ENCODE results near the gene TATDN2. TPM values are rescaled to one million over a fixed set of nuclear protein-coding genes. Genes with fewer than 3 reads are reported as not detected.

The TATDN2 gene
- total and polyA plus RNA-seq, 2 experiments from 2014 or later, result 4.6 to 8.4 TPM

GRCh38 chr3:10226293-10226692, 22.0 kb upstream of the TATDN2 start:
- WGBS, 2 experiments (ENCODE audit: low coverage in 1 of 2, low lambda C conversion rate in 2 of 2, missing lambda C conversion rate in 2 of 2), result 73 to 74% methylated on average over 10 of the region's 10 CpGs
- DNase-seq, result no peak
- H3K9me3 ChIP-seq (ENCODE audit: low read depth), result no peaks in the 10 kb centered on the region
- TF ChIP-seq EZH2phosphoT487 (IDR thresholded peaks at IDR 0.05; ENCODE audit: insufficient read depth, low read depth) (no peak), EZH2 (IDR thresholded peaks at IDR 0.05; ENCODE audit: insufficient read depth, poor library complexity, severe bottlenecking) (no peak)
- no peak overlapping the region for H3K4me3 ChIP-seq
- in situ Hi-C loops (cut with MboI), result no loop called here
- no peaks in the 10 kb centered on the region for H3K27me3 ChIP-seq (replicated peaks; ENCODE audit: insufficient read depth)
- no peaks in the 10 kb centered on the region for H3K36me3 ChIP-seq (ENCODE audit: low read depth)
- H3K9me2 ChIP-seq (ENCODE audit: insufficient read depth), result no peaks in the 10 kb centered on the region
- no peak overlapping the region for H3K27ac ChIP-seq
- H3F3A ChIP-seq (ENCODE audit: insufficient read depth), result 0 out of 2 replicates have a peak, but pooled peaks cover 7% of the 10 kb centered on the region
- no peak overlapping the region for H2AFZ ChIP-seq
- peaks cover 12% of the 10 kb centered on the region; the same call in 1 of the 2 replicates for H3K4me1 ChIP-seq (ENCODE audit: insufficient read depth)
- no peak overlapping the region for H3K4me2 ChIP-seq (ENCODE audit: unreplicated experiment)
- H3K9ac ChIP-seq, result no peak overlapping the region
- no peaks in the 10 kb centered on the region for H4K20me1 ChIP-seq (ENCODE audit: insufficient read depth)
- H3K79me2 ChIP-seq (ENCODE audit: insufficient read depth), result no peaks in the 10 kb centered on the region

GRCh38 chr3:10228248-10228950, 19.9 kb upstream of the TATDN2 start:
- Histone ChIP-seq H3K9me2 (ENCODE audit: insufficient read depth) (no peaks in the 10 kb centered on the region), H3K4me1 (ENCODE audit: insufficient read depth) (no peaks in the 10 kb centered on the region; the same call in 1 of the 2 replicates), H3K4me3 (no peak overlapping the region), H3K9ac (no peak overlapping the region), H4K20me1 (ENCODE audit: insufficient read depth) (no peaks in the 10 kb centered on the region), H3K27ac (no peak overlapping the region), H2AFZ (no peak overlapping the region), H3K36me3 (ENCODE audit: low read depth) (no peaks in the 10 kb centered on the region), H3K4me2 (ENCODE audit: unreplicated experiment) (no peak overlapping the region), H3K27me3 (replicated peaks; ENCODE audit: insufficient read depth) (no peaks in the 10 kb centered on the region), H3F3A (ENCODE audit: insufficient read depth) (no peaks in the 10 kb centered on the region), H3K79me2 (ENCODE audit: insufficient read depth) (no peaks in the 10 kb centered on the region), H3K9me3 (ENCODE audit: low read depth) (no peaks in the 10 kb centered on the region)
- in situ Hi-C loops (cut with MboI), result no loop called here
- TF ChIP-seq EZH2 (IDR thresholded peaks at IDR 0.05; ENCODE audit: insufficient read depth, poor library complexity, severe bottlenecking), result no peak
- TF ChIP-seq EZH2phosphoT487 (IDR thresholded peaks at IDR 0.05; ENCODE audit: insufficient read depth, low read depth), result no peak
- DNase-seq, result peak; percentile 38
- 82 to 84% methylated on average over 4 of the region's 4 CpGs for WGBS, 2 experiments (ENCODE audit: low coverage in 1 of 2, low lambda C conversion rate in 2 of 2, missing lambda C conversion rate in 2 of 2)

GRCh38 chr3:10229576-10229975, 18.7 kb upstream of the TATDN2 start:
- Histone ChIP-seq H3K36me3 (ENCODE audit: low read depth) (no peaks in the 10 kb centered on the region), H3K4me2 (ENCODE audit: unreplicated experiment) (no peak overlapping the region), H3K4me3 (no peak overlapping the region), H3K9me2 (ENCODE audit: insufficient read depth) (no peaks in the 10 kb centered on the region), H3K9ac (no peak overlapping the region), H2AFZ (no peak overlapping the region), H4K20me1 (ENCODE audit: insufficient read depth) (no peaks in the 10 kb centered on the region), H3K27me3 (replicated peaks; ENCODE audit: insufficient read depth) (no peaks in the 10 kb centered on the region), H3K79me2 (ENCODE audit: insufficient read depth) (no peaks in the 10 kb centered on the region), H3K27ac (no peak overlapping the region), H3K9me3 (ENCODE audit: low read depth) (no peaks in the 10 kb centered on the region), H3F3A (ENCODE audit: insufficient read depth) (no peaks in the 10 kb centered on the region), H3K4me1 (ENCODE audit: insufficient read depth) (no peaks in the 10 kb centered on the region)
- 91 to 92% methylated on average over 7 of the region's 7 CpGs for WGBS, 2 experiments (ENCODE audit: low coverage in 1 of 2, low lambda C conversion rate in 2 of 2, missing lambda C conversion rate in 2 of 2)
- no peak for DNase-seq
- TF ChIP-seq EZH2 (IDR thresholded peaks at IDR 0.05; ENCODE audit: insufficient read depth, poor library complexity, severe bottlenecking), result no peak
- no peak for TF ChIP-seq EZH2phosphoT487 (IDR thresholded peaks at IDR 0.05; ENCODE audit: insufficient read depth, low read depth)
- in situ Hi-C loops (cut with MboI), result no loop called here

GRCh38 chr3:10232137-10232536, 16.1 kb upstream of the TATDN2 start:
- Histone ChIP-seq H4K20me1 (ENCODE audit: insufficient read depth) (no peaks in the 10 kb centered on the region), H3K4me1 (ENCODE audit: insufficient read depth) (no peaks in the 10 kb centered on the region), H3K9ac (no peak overlapping the region), H3K9me3 (ENCODE audit: low read depth) (no peaks in the 10 kb centered on the region), H3K4me2 (ENCODE audit: unreplicated experiment) (no peak overlapping the region), H3K9me2 (ENCODE audit: insufficient read depth) (no peaks in the 10 kb centered on the region), H2AFZ (no peak overlapping the region), H3K4me3 (no peak overlapping the region), H3K27me3 (replicated peaks; ENCODE audit: insufficient read depth) (no peaks in the 10 kb centered on the region), H3K27ac (no peak overlapping the region), H3F3A (ENCODE audit: insufficient read depth) (no peaks in the 10 kb centered on the region), H3K79me2 (ENCODE audit: insufficient read depth) (no peaks in the 10 kb centered on the region), H3K36me3 (ENCODE audit: low read depth) (no peaks in the 10 kb centered on the region)
- in situ Hi-C loops (cut with MboI), result no loop called here
- WGBS, 2 experiments (ENCODE audit: low coverage in 1 of 2, low lambda C conversion rate in 2 of 2, missing lambda C conversion rate in 2 of 2), result 92% methylated on average over 7 of the region's 7 CpGs
- DNase-seq, result no peak
- TF ChIP-seq EZH2 (IDR thresholded peaks at IDR 0.05; ENCODE audit: insufficient read depth, poor library complexity, severe bottlenecking) (no peak), EZH2phosphoT487 (IDR thresholded peaks at IDR 0.05; ENCODE audit: insufficient read depth, low read depth) (no peak)

Data from GM23248 (cell line).